GM19324 (cell line): ENCODE data around the gene SORCS2.

Experiments
- ATAC-seq: cut with Tn5 transposase; IDR thresholded peaks from one replicate; pipeline ENCODE4 v1.9.1; 2021; ENCODE audit warnings: mild to moderate bottlenecking, moderate library complexity; ENCODE audit not compliant: unreplicated experiment, low FRiP score

The SORCS2 gene

DNA sequence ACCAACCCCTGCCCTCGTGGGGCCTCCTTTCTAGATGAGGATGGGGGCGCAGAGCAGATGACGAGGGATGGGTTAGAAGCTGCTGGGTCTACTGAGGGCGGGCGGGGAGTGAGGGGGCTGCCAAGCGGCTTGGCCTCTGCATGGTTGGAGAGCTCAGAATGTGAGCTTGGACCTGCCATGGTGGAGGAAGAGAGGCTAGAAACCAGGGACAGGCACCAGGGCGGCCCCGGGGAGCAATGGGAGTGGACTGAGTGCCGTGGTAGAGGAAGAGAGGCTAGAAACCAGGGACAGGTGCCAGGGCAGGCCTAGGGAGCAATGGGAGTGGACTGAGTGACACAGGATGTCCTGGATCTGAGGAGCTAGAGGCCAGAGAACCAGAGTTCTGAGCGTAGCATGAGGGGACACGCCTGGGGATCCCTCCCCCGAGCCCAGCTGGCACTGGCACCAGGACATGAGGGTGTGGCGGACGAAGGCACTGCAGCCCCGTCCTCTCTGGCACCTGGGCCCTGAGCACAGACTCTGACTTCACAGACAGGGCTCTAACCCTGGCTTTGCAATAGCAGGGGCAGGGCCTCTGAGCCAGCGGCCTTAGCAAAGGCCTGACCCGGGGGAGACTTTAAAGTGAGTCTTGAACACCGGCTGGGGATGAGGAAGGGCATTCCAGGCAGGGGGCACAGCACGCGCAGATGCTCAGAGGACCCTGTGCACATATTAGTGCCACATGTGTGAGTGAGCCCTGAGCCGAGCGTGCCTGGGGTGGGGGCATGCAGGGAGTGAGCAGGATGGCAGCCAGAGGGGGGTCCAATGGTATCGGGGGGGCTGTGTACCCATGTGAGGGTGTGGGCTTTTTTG lies 456.4 kb downstream of the SORCS2 start:
- no peak for ATAC-seq

DNA sequence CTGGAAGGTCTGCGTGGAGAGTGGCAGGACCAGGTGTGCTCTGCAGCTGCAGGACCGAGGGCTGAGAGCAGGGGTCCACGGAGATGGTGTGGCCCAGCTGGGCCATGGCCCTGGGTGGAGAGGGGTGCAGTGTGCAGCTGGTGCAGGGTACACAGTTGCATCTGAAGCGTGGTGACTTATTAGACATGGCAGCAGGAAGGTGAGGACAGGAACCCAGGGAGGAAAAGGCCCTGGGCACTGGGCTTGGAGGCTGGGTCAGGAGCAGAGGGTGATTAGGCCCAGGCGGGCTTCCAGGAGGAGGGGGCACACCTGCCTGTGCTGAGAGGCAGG lies 457.0 kb downstream of the SORCS2 start:
- ATAC-seq, result no peak

DNA sequence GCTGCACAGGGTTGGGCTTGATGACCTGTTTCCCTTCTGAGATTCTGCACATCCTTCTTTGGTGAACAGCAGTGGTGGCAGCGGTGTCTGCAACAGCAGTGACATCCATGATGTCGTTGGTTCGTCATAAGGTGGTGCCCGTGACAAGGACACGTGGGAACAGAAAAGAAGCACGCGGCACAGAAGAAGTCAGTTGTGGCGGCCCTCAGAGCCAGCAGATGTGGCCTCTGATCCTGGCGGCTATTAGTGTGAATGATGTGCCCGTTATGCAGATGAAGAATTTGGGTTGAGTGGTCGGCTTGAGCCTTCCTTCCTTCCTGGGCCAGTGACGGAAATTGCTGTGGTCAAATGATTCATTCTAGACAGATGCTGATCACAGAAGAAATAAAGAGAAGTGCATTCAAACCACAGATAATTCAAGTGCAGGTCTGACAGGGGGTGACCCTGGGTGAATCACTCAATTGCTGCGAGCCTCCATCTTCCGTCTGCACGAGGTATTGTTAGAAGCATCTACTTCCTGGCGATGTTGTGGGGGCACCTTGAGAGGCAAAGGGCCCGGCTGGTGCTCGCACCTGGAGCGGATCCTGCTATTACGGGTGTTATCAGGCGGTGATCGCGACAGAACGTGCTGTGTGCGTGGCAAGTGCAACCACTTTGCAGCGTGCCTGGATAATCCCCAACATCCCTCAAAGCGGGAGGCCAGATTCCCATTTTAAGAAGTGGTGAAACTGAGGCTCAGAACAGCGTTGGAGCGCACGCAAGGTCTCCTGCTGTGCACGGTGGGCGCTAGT lies 457.6 kb downstream of the SORCS2 start:
- no peak for ATAC-seq

DNA sequence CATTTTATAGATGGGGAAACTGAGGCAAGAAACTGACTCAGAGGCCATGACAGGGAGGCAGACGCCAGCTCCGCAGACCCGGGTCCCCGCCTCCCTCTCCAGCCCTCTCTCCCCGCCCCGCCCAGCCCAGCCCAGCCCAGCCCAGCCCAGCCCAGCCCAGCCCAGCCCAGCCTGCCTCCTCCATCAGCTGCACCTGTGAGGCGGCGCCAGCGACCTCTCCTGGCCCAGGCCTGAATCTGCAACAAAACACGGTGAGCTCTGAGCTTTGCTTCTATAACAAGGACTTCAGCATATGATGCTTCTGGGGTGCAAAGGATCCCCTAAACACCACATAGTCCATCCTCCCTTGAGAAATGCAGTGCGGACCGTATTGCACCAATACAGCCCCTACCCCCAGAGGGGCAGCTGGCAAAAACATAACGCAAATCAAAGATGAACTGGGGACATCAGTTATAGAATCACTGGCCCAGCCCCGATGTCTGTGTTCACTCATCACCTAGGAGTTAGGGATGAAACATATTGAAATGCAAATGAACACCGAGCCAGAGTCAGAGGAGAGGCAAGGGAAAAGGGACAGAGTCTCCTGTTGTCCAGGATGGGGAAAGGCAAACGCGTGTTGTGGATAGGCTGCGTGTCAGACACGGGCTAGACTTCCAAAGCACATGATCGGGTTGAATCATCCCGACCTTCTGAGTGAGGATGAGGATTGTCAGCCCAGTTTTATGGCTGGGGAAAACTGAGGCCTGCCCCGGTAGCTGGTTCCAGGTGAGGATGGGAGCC lies 458.5 kb downstream of the SORCS2 start:
- no peak for ATAC-seq

DNA sequence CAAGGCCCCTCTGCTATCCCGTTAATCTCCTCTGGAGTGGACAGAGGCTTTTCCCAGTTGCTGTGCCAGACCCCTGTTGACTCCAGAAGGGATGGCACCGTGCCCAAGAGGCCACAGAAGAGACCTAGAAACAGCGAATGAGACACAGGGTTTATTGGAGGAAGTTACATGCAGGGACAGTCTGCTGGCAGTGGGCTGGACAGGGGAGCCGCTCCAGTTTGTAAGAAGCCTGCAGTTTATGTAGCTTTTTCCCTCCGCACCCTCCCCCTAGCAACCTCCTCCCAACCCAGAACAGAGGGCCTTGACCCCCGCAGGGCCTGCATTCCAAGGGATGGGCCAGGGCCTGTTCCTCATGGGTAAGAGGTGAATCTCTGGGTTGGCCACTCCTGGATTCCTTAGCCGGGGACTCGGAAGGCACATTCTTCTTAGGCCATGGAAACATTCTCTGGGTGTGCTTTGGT lies 459.2 kb downstream of the SORCS2 start:
- ATAC-seq, result no peak

DNA sequence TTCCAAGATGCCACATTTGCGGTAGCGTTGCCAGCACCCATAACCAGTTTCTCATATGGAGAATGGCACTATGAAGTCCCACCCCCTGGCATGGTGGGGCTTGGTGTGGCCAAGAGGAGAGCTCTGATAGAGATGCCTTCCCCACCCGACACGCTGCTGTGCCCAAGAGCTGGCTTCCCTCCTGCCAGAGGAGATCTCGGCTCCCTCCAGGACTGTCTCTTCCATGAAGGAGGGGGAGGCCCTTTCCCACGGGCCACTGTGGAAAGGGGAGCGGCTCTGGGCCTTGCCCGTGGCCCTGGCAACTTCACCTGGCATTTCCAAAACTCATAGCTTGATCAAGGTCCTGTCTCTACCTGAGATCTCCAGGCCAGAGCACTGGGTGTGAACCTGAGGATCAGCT lies 459.7 kb downstream of the SORCS2 start:
- no peak for ATAC-seq

DNA sequence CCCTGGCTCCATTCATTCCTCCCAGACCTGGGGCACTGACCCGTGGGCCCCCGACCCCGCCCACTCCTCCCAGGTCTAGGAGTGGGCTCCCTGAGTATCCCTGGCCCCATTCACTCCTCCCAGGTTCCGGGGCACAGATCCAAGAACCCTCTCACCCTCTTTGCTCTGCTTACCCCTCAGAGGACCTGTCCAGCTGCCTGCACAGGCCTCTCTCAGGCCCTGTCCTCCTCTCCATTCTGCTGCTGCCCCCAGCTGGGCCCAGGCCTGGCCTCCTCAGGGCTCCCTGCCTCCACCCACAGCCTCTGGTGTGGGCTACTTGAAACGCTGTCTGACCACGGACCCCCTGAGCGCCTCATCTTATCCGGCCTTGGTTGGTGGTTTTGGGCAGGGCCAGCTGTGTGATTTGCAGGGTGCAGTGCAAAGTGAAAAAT lies 460.1 kb downstream of the SORCS2 start:
- no peak for ATAC-seq

DNA sequence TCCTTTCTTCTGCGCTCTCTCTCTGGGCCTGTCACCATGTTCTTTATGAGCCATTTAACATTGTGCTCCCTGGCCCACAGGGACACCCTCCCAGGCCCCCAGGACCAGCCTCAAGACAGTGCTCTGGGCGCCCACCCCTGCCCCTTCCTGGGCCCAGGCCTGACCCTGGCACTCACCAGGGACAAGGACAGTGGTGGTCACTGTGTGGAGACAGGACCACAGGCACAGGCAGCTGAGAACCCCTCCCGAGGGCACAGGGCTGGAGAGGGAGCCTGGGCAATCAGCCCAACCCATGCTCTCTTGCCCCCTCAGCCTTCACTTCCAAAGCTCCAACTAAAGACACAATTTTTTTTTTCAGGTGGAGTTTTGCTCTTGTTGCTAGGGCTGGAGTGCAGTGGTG lies 460.6 kb downstream of the SORCS2 start:
- ATAC-seq, result no peak

DNA sequence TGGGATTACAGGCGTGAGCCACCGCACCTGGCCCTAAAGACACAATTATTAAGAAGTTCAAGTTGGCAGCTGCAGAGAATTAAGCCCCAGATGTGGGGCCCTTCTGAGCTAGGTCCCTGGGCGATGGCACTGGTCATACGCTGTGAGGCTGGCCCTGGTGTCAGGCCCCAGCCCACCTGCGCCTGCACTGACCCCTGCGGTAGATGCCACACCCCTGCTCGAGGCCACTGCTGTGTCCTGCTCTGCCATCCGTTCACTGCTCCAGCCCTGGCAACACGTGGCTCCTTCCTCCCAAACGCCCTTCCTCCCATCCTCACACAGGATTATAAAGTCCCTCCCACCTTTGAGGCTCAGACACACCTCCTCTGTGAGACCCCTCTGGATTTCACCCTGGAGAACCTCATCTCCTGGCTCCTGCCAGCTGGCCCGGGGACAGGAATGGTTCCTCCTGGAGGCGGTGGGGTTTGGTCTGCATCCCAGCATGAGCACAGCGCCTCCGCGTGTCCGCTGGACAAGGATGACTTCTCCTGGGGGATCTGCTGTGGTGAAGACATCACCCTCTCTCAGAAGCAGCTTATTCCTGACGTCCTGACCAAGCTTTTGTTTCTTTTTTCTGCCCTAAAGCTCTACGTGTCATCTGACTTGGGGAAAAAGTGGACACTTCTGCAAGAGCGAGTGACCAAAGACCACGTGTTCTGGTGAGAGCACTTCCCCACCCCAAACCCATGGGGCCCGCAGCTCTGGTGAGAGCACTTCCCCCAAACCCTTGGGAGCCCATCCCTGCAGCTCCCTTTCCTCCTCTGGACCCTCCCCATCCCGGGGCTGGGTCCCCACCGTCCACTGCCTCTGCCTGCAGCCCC lies 461.4 kb downstream of the SORCS2 start:
- no peak for ATAC-seq

DNA sequence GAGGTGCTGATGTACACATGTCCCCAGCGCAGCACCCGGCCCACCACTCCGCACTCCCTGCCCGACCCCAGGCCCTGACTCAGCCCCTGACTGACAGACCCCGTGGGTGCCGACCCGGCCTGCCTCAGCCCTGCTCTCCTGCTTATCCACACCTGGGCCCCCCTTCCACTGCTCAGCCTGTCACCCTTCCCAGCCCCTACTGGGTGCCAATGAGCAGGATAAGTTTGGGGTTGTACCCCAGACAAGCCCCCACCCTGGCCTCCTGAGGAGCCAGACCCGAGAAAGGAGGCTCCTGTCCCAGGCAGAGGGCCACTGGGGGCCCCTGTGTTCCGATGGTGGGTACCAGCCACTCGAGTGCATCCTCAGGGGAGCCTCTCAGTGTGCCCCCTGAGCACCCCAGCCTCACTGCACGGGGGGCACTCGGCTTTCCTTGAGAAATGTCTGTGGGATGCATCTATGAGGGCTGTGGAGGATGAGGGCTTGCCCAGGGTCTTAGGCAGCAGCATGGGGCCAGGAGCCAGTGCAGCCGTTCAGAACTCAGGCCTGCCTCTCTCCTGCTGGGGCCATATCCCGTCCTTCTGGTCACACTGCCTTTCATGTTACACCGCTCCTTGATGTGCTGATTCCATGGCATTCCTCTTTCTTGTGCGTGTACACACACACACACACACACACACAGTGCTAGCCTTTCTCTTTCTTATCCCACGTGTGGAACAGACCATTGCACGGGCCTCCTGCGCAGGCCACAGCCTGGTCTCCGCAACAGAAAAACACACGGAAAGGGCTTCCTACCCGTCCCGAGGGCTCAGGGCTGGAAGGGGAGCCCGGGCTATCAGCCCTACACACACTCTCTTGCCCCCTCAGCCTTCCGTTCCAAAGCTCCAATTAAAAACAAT lies 462.5 kb downstream of the SORCS2 start:
- no peak for ATAC-seq

DNA sequence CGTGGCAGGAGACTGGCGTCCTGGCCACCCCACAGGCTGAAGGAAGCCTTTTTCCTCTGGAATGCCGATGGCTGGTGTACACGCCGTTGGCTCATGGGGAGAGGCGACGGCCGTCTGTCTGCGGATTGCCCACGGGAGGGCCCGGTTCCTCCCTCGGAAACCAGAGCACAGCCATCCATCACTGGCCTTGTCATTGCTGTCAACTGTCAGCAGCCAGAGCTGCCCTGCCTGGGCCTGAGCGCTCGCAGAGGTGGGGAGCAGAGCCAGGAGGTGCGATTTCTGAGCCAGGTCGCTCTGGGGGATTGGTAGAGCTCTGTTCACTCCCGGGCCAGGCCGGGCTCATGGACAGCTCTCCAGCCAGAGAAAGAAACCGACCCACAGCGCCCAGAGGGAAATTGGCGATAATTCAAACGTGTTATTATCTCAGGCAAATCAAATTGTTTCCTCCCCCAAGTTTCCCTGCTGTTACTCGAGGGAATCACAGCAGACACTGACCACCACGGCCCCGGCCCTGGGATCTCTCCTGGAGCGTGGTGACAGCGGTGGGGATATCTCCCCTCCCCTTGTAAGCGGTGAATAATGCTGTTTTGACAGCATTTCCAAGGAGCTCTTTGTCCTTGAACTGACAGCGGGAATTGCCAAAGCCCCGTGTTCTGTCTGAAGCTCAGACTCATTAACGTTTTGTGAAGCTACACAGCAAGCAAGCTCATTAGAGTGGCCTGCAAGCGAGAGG lies 463.3 kb downstream of the SORCS2 start:
- ATAC-seq, result no peak

DNA sequence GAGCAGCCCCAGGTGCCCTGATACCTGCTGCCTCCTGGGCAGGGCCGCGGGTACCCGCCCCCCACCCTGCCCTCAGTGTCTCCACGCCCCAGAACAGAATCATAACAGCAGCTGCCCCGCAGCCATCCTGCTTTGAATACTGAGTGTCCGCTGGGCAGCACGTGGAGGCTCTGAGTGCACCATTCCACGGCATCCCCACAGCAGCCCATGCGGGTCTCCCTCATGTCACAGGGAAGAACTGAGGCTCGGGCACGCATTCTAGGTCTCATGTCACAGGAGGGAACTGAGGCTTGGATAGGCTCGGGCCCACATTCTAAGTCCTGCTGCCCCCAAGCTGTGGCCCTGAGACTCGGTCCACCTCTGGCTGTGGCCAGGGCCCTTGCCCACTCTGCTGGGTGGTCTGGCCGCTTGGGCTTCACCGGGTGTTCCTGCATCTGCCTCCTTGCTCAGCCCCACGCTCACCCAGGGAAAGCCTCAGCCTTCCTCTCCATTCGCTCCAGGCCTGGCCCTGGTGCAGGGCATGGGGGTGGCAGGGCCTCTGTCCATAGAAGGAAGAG lies 464.0 kb downstream of the SORCS2 start:
- no peak for ATAC-seq

DNA sequence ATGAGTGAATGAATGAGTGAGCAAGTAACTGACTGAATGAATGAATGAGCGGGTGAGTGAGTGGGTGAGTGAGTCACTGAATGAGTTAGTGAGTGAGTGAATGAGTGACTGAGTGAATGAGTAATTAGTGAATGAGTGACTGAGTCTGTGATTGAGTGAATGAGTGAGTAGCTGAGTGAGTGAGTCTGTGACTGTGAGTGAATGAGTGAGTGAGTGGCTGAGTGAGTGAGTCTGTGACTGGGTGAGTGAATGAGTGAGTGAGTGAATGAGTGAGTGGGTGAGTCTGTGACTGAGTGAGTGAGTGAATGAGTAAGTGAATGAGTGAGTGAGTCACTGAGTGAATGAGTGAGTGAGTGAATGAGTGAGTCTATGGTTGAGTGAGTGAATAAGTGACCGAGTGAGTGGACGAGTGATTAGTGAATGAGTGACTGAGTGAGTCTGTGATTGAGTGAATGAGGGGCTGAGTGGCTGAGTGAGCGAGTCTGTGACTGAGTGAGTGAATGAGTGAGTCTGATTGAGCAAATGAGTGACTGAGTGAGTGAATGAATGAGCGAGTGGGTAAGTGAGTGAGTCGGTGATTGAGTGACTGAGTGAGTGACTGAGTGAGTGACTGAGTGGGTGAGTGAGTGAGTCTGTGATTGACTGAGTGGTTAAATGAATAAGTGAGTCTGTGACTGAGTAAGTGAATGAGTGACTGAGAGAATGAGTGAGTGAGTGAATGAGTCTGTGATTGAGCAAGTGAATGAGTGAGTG lies 465.4 kb downstream of the SORCS2 start:
- no peak for ATAC-seq

DNA sequence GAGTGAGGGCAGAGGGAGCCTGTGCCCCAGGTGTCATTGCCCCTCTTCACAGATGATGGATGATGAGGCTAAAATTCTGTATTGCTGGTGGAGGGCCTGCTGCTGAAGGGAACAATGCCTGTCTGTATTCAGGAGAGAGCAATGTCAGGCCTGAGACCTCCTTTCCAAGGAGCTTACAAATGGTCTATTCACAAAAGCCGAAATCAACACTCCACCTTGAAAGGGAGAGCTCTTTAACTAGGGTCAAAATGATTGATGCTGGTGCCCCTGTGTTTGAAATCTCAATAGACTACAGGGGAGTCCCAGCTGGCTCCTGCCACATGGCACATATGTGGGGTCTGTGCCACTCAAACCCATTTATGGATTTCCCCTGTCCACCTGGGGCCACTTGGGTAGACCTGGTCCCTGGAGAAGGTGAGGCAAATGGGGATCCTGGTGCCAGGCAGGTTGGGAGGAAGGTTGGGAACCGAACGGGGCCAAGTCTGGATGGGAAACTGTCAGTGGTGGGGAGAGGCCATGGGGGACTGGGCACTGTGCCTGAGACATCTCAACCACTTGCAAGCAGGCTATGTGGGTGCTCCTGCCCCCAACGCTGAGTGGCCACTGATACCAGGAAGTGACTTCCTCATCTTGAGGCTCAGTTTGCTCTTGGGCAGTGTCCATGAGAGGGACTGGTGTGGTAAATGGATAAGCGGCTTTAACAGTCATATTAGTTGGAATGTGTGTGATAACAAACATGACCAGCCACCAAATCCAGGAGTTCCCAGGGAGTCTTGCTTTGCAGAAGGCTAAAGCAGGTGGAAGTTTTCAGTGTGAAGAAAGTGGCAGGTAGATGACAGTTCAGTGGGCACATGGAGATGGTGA lies 466.2 kb downstream of the SORCS2 start:
- no peak for ATAC-seq

DNA sequence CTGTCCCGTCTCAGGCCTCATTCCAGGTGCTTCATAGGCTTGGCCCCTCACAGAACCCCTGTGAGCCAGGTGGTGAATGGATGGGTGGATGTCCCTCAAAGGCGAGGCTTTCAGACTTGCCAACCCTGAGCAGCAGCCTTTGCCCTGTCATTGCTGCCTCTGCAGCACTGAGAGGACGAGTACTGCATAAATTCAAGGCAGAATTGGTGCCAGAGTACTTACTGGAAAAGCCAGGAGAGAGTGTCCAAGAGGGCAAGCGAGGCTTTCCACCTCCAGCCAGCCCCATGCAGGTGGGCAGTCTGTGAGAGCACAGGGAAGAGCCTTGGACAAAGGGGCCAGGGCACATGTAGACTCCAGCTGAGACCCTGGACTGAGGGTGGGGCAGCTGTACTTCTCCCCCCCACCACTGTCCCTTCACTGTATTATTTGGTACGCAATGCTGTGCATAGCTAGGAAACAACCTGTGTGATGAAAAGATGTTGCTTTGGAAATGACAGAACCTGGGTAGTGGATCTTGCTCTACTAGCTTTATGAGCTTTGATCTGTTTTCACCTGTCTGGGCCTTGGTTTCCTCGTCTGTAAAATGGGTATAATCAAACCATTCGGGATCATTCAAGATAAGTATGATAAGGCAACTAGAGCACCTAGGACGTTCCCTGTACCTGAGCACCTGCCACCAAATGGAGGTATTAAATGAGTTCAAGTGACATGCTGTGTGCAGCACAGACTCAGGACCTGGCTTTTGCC lies 467.3 kb downstream of the SORCS2 start:
- ATAC-seq, result no peak
